Mesenchymal stem cell (in vitro differentiated cells and primary cell): ENCODE measurements around the gene POMT1.

ENCODE experiments used
- DNase-seq: peaks from one replicate; pipeline ENCODE4 v3.0.0-alpha.2; 2013
- H2AFZ ChIP-seq: one replicate; pipeline ENCODE4 v1.6.1; 2013; ENCODE audit warnings: low read depth, mild to moderate bottlenecking, control low read depth, inconsistent platforms, low read length, moderate library complexity
- H2AK5ac ChIP-seq: 2 replicates; pipeline ENCODE4 v1.6.1; 2013; ENCODE audit warnings: low read length, moderate library complexity, mild to moderate bottlenecking, inconsistent platforms; ENCODE audit not compliant: severe bottlenecking
- H2BK120ac ChIP-seq: one replicate; pipeline ENCODE4 v1.6.1; 2013; ENCODE audit warnings: low read depth, mild to moderate bottlenecking, inconsistent platforms, low read length, moderate library complexity
- H2BK12ac ChIP-seq, 2 experiments: one replicate each; pipeline ENCODE4 v1.6.1; 2013; ENCODE audit warnings: inconsistent platforms in 2 of 2, low read length in 2 of 2, mild to moderate bottlenecking in 2 of 2, moderate library complexity in 2 of 2, control low read depth in 1 of 2
- H2BK15ac ChIP-seq: one replicate; pipeline ENCODE4 v1.6.1; 2013; ENCODE audit warnings: mild to moderate bottlenecking, low read depth, inconsistent platforms; ENCODE audit not compliant: poor library complexity, severe bottlenecking
- H2BK5ac ChIP-seq: 2 replicates; pipeline ENCODE4 v1.6.1; 2013; ENCODE audit warnings: low read depth, mild to moderate bottlenecking, low read length, control low read depth, inconsistent platforms; ENCODE audit not compliant: poor library complexity, severe bottlenecking
- H3K14ac ChIP-seq, 2 experiments: one replicate each; pipeline ENCODE4 v1.6.1; 2013; ENCODE audit warnings: inconsistent platforms in 2 of 2, low read length in 2 of 2, control low read depth in 1 of 2, mild to moderate bottlenecking in 1 of 2, moderate library complexity in 1 of 2
- H3K18ac ChIP-seq, 2 experiments: one replicate each; pipeline ENCODE4 v1.6.1; 2013; ENCODE audit warnings: inconsistent platforms in 2 of 2, low read length in 2 of 2, control low read depth in 1 of 2, low read depth in 1 of 2, mild to moderate bottlenecking in 1 of 2
- H3K23ac ChIP-seq, 2 experiments: one replicate each; pipeline ENCODE4 v1.6.1; 2013; ENCODE audit warnings: inconsistent platforms in 2 of 2, low read length in 2 of 2, mild to moderate bottlenecking in 2 of 2, moderate library complexity in 2 of 2, control low read depth in 1 of 2
- H3K27ac ChIP-seq: 2 replicates; pipeline ENCODE4 v1.5.1; 2013; ENCODE audit warnings: mild to moderate bottlenecking, moderate library complexity, low read length, control low read depth, inconsistent platforms; ENCODE audit not compliant: poor library complexity, severe bottlenecking
- H3K27me3 ChIP-seq, 2 experiments: 2 replicates each; pipeline versions ENCODE4 v1.6.1 to v1.7.0; 2013; ENCODE audit warnings: low read length in 2 of 2, mild to moderate bottlenecking in 2 of 2, moderate library complexity in 2 of 2, control low read depth in 1 of 2, inconsistent platforms in 1 of 2; ENCODE audit not compliant: control insufficient read depth in 1 of 2, insufficient read depth in 1 of 2
- H3K36me3 ChIP-seq, 2 experiments: 2 replicates each; pipeline versions ENCODE4 v1.6.1 to v1.7.0; 2013; ENCODE audit warnings: low read length in 2 of 2, control low read depth in 1 of 2, inconsistent platforms in 1 of 2, low read depth in 1 of 2, mild to moderate bottlenecking in 1 of 2; ENCODE audit not compliant: insufficient read depth in 2 of 2, control insufficient read depth in 1 of 2
- H3K4ac ChIP-seq, 2 experiments: one replicate each; pipeline ENCODE4 v1.6.1; 2013; ENCODE audit warnings: inconsistent platforms in 2 of 2, low read length in 2 of 2, mild to moderate bottlenecking in 2 of 2, moderate library complexity in 2 of 2, control low read depth in 1 of 2, low read depth in 1 of 2
- H3K4me1 ChIP-seq: 2 replicates; pipeline ENCODE4 v1.6.1; 2013; ENCODE audit warnings: low read depth, low read length, control low read depth; ENCODE audit not compliant: control insufficient read depth, insufficient read depth
- H3K4me2 ChIP-seq: 2 replicates; pipeline ENCODE4 v1.6.1; 2013; ENCODE audit warnings: low read length, mild to moderate bottlenecking, inconsistent platforms; ENCODE audit not compliant: poor library complexity, severe bottlenecking
- H3K4me3 ChIP-seq, 2 experiments: 2 replicates each; pipeline versions ENCODE4 v1.5.1 to v1.7.0; 2013; ENCODE audit warnings: low read length in 2 of 2, mild to moderate bottlenecking in 2 of 2, control low read depth in 1 of 2, low read depth in 1 of 2; ENCODE audit not compliant: insufficient read depth in 1 of 2
- H3K79me1 ChIP-seq: replicated peaks from 2 replicates; pipeline ENCODE4 v1.6.1; 2013; ENCODE audit warnings: mild to moderate bottlenecking, control low read depth, low read length, inconsistent platforms; ENCODE audit not compliant: poor library complexity, severe bottlenecking
- H3K9ac ChIP-seq: 2 replicates; pipeline ENCODE4 v1.7.0; 2013; ENCODE audit warnings: mild to moderate bottlenecking, low read length, moderate library complexity
- H3K9me3 ChIP-seq: 2 replicates; pipeline ENCODE4 v1.7.0; 2013; ENCODE audit warnings: mild to moderate bottlenecking, low read length; ENCODE audit not compliant: control insufficient read depth
- H4K8ac ChIP-seq: one replicate; pipeline ENCODE4 v1.6.1; 2013; ENCODE audit warnings: inconsistent platforms, mild to moderate bottlenecking, low read length, moderate library complexity
- H4K91ac ChIP-seq: one replicate; pipeline ENCODE4 v1.6.1; 2013; ENCODE audit warnings: mild to moderate bottlenecking, low read length, inconsistent platforms
- WGBS: methylation state at CpG from one replicate; pipeline ENCODE4 v1.1.7; 2013; ENCODE audit warnings: mixed read lengths; 5-methylcytosine and 5-hydroxymethylcytosine counted together

Gene POMT1

DNA sequence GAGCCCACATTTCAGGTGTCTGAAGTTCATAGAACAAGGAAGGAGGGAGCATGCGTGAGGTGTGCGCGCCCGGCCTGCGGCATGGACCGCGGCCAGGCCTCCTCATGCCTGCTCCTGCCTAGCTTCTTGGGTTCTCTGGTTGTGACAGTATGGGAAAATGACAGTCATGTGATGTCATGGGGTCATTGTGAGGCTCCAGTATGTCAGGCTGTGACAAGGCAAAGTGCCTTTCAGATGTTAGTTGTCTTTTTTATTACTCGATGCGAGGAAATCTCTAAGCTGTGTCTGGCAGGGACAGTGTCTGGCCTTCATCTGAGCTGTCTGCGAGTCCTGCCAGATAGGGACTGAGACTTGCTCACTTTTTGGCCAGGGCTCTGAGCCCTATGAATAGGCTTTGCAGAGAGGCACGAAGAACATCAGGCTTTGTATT is 15.1 kb downstream of the POMT1 start:
- H3K23ac ChIP-seq = no peak overlapping the region
- H2BK120ac ChIP-seq = no peak overlapping the region
- H3K27me3 ChIP-seq = no peaks in the 10 kb centered on the region
- DNase-seq = no peak
- no peak overlapping the region for H3K18ac ChIP-seq
- no peak overlapping the region for H3K4ac ChIP-seq
- no peak overlapping the region for H2BK5ac ChIP-seq
- no peak overlapping the region for H2BK15ac ChIP-seq
- no peaks in the 10 kb centered on the region for H3K4me1 ChIP-seq
- H3K9ac ChIP-seq = no peak overlapping the region
- no peak overlapping the region for H4K91ac ChIP-seq
- no peak overlapping the region for H3K14ac ChIP-seq
- no peak overlapping the region for H3K4me2 ChIP-seq
- H2BK12ac ChIP-seq = no peak overlapping the region
- H2AFZ ChIP-seq = no peak overlapping the region
- H3K27ac ChIP-seq = no peak overlapping the region
- H3K36me3 ChIP-seq = peaks cover 92 to 100% of the 10 kb centered on the region in 2 experiments
- H3K4me3 ChIP-seq = no peak overlapping the region
- no peaks in the 10 kb centered on the region for H3K79me1 ChIP-seq
- no peak overlapping the region for H2AK5ac ChIP-seq
- H4K8ac ChIP-seq = no peak overlapping the region
- H3K9me3 ChIP-seq = no peaks in the 10 kb centered on the region
- 79% methylated on average over 11 of the region's 11 CpGs for WGBS

DNA sequence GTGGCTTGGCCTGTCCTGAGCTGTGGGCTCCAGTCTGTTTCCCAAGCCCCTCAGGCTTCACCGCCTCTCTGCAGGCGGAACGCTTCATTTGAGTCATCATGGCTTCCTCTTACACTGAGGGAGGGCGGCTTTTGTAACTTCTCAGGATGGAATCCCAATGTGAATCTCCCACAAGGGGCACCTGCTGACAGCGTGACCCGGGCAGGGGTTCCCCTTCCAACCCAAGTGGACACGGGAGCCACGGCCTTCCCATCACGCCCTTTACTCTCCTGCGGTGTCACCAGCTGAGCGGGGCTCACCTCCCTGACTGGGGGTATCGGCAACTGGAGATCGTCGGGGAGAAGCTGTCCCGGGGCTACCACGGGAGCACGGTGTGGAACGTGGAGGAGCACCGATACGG is 15.8 kb downstream of the POMT1 start:
- Histone ChIP-seq H3K14ac (no peak overlapping the region), H3K23ac (no peak overlapping the region), H3K9me3 (no peaks in the 10 kb centered on the region), H3K4me2 (no peak overlapping the region), H3K18ac (no peak overlapping the region), H3K27ac (no peak overlapping the region), H4K91ac (no peak overlapping the region), H3K4me1 (no peaks in the 10 kb centered on the region), H2BK15ac (no peak overlapping the region), H2BK120ac (no peak overlapping the region), H4K8ac (no peak overlapping the region), H2BK5ac (no peak overlapping the region), H3K79me1 (no peaks in the 10 kb centered on the region), H2AFZ (no peak overlapping the region), H3K27me3 (no peaks in the 10 kb centered on the region), H2BK12ac (no peak overlapping the region), H3K9ac (no peak overlapping the region), H3K36me3 (peaks cover 92 to 100% of the 10 kb centered on the region in 2 experiments), H3K4me3 (no peak overlapping the region), H2AK5ac (no peak overlapping the region), H3K4ac (no peak overlapping the region)
- 98% methylated on average over 20 of the region's 20 CpGs for WGBS
- no peak for DNase-seq

DNA sequence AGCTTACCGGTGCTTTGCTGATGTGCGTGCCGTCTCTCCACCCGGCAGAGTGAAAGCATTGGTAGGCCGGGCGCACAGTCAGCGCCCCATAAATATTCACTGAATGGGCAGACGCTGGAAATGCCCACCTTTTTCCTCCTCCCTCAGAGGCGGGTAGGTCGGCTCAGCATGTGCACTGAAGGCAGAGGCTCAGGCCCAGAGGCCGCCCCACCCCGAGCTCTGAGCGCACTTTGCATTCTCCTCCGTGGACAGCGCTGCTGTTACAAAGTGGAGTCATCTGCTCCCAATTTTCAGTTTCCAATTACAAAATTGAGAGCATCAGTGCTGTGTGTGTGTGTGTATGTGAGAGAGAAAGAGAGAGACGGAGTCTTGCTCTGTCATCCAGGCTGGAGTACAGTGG is 17.8 kb downstream of the POMT1 start:
- no peak overlapping the region for H2BK5ac ChIP-seq
- H4K91ac ChIP-seq = no peak overlapping the region
- no peaks in the 10 kb centered on the region for H3K79me1 ChIP-seq
- peaks cover 94 to 98% of the 10 kb centered on the region in 2 experiments for H3K36me3 ChIP-seq
- H3K23ac ChIP-seq = no peak overlapping the region
- H4K8ac ChIP-seq = no peak overlapping the region
- no peak for DNase-seq
- no peak overlapping the region for H3K18ac ChIP-seq
- H2BK15ac ChIP-seq = no peak overlapping the region
- no peak overlapping the region for H3K4me3 ChIP-seq
- H2BK120ac ChIP-seq = no peak overlapping the region
- H3K27me3 ChIP-seq = no peaks in the 10 kb centered on the region
- no peak overlapping the region for H2BK12ac ChIP-seq
- no peak overlapping the region for H2AFZ ChIP-seq
- H3K27ac ChIP-seq = no peak overlapping the region
- H3K4me2 ChIP-seq = no peak overlapping the region
- H3K4ac ChIP-seq = no peak overlapping the region
- no peak overlapping the region for H3K9ac ChIP-seq
- H3K4me1 ChIP-seq = peaks cover 5% of the 10 kb centered on the region
- H2AK5ac ChIP-seq = no peak overlapping the region
- no peak overlapping the region for H3K14ac ChIP-seq
- 86% methylated on average over 16 of the region's 16 CpGs for WGBS
- no peaks in the 10 kb centered on the region for H3K9me3 ChIP-seq

DNA sequence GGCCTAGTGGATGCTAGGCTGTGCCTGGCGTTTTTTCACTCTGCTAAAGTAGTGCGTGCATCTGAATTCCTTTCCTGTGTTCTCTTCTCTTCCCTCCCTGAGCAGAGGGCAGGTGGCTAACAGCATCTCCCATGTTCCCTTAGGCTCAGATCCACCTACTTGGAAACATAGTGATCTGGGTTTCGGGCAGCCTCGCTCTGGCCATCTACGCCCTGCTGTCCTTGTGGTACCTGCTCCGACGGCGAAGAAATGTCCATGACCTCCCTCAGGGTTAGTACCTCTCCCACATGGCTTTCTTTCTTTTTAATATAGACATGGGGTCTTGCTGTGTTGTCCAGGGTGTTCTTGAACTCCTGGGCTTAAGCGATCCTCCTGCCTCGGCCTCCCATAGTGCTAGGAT is 18.5 kb downstream of the POMT1 start:
- 96% methylated on average over 10 of the region's 10 CpGs for WGBS
- no peak for DNase-seq
- no peak overlapping the region for H2BK12ac ChIP-seq

More for the DNA sequence above, 18.5 kb downstream of the POMT1 start:
- Histone ChIP-seq H3K4me2 (no peak overlapping the region), H2BK5ac (no peak overlapping the region), H3K18ac (no peak overlapping the region), H3K4ac (no peak overlapping the region), H3K4me1 (peaks cover 5% of the 10 kb centered on the region), H4K8ac (no peak overlapping the region), H3K27ac (no peak overlapping the region), H3K14ac (no peak overlapping the region), H3K79me1 (peaks cover 2% of the 10 kb centered on the region), H3K9ac (no peak overlapping the region), H3K23ac (no peak overlapping the region), H4K91ac (no peak overlapping the region), H2AFZ (no peak overlapping the region), H3K27me3 (no peaks in the 10 kb centered on the region), H2BK120ac (no peak overlapping the region), H3K4me3 (no peak overlapping the region), H2AK5ac (no peak overlapping the region), H3K36me3 (peaks cover 94 to 98% of the 10 kb centered on the region in 2 experiments), H3K9me3 (no peaks in the 10 kb centered on the region), H2BK15ac (no peak overlapping the region)
